UCSD-AML1 (cell line): ENCODE results near the gene ZNF585A.

Experiments
- DNase-seq: peaks from one replicate; lab custom pipeline; 2025; ENCODE audit not compliant: unreplicated experiment; lab: John Stamatoyannopoulos, UW

The ZNF585A gene

GRCh38 chr19:37095859-37096258 lies 76.6 kb downstream of the ZNF585A start:
- no peak for DNase-seq
